Astrocyte (in vitro differentiated cells and primary cell): ENCODE results near the gene RANBP3. TPM values are rescaled to one million over a fixed set of nuclear protein-coding genes. Genes with fewer than 3 reads are reported as not detected.

Experiments
- DNase-seq: peaks from one replicate; pipeline ENCODE4 v3.0.0-alpha.2; 2010; ENCODE audit warnings: low read depth
- FAIRE-seq: peaks from 2 replicates; lab custom pipeline; 2011; peaks lifted over from hg19 to GRCh38; lab: Jason Lieb, UNC
- H2AFZ ChIP-seq: 2 replicates; pipeline ENCODE4 v1.6.0; 2012; ENCODE audit warnings: low read depth, low read length, inconsistent platforms
- H3K27ac ChIP-seq: 2 replicates; pipeline ENCODE4 v1.5.1; 2011; ENCODE audit warnings: low read depth, low read length, inconsistent platforms
- H3K27me3 ChIP-seq: 2 replicates; pipeline ENCODE4 v1.6.0; 2011; ENCODE audit warnings: low read length, inconsistent platforms; ENCODE audit not compliant: insufficient read depth
- H3K36me3 ChIP-seq: 2 replicates; pipeline ENCODE4 v1.5.1; 2011; ENCODE audit warnings: low read length, inconsistent platforms; ENCODE audit not compliant: insufficient read depth
- H3K4me1 ChIP-seq: 2 replicates; pipeline ENCODE4 v1.5.1; 2011; ENCODE audit warnings: low read length, inconsistent platforms; ENCODE audit not compliant: insufficient read depth
- H3K4me2 ChIP-seq: 2 replicates; pipeline ENCODE4 v1.6.0; 2012; ENCODE audit warnings: low read length, inconsistent platforms
- H3K4me3 ChIP-seq: 2 replicates; pipeline ENCODE4 v1.5.1; 2011; ENCODE audit warnings: low read depth, mild to moderate bottlenecking, low read length, inconsistent platforms; ENCODE audit not compliant: insufficient read depth
- H3K79me2 ChIP-seq: 2 replicates; pipeline ENCODE4 v1.6.0; 2012; ENCODE audit warnings: mild to moderate bottlenecking, low read length, inconsistent platforms; ENCODE audit not compliant: insufficient read depth
- H3K9ac ChIP-seq: 2 replicates; pipeline ENCODE4 v1.6.0; 2012; ENCODE audit warnings: mild to moderate bottlenecking, low read length, inconsistent platforms
- H3K9me3 ChIP-seq: 2 replicates; pipeline ENCODE4 v1.5.1; 2012; ENCODE audit warnings: low read depth, mild to moderate bottlenecking, low read length, inconsistent platforms; ENCODE audit not compliant: insufficient read depth
- H4K20me1 ChIP-seq: 2 replicates; pipeline ENCODE4 v1.6.0; 2012; ENCODE audit warnings: low read length, inconsistent platforms; ENCODE audit not compliant: insufficient read depth
- H3K27ac Mint-ChIP-seq: one replicate; pipeline ENCODE4 v1.8.0; 2021; ENCODE audit warnings: mild to moderate bottlenecking, mixed read lengths; ENCODE audit not compliant: unreplicated experiment
- H3K27me3 Mint-ChIP-seq: one replicate; pipeline ENCODE4 v1.8.0; 2021; ENCODE audit warnings: low read depth, mixed read lengths; ENCODE audit not compliant: unreplicated experiment
- H3K36me3 Mint-ChIP-seq: one replicate; pipeline ENCODE4 v1.8.0; 2021; ENCODE audit warnings: low read depth, mixed read lengths; ENCODE audit not compliant: unreplicated experiment
- H3K4me1 Mint-ChIP-seq: one replicate; pipeline ENCODE4 v1.8.0; 2021; ENCODE audit warnings: low read depth, mixed read lengths; ENCODE audit not compliant: unreplicated experiment
- H3K4me3 Mint-ChIP-seq: one replicate; pipeline ENCODE4 v1.8.0; 2021; ENCODE audit warnings: mild to moderate bottlenecking, moderate library complexity, mixed read lengths; ENCODE audit not compliant: unreplicated experiment
- H3K9me3 Mint-ChIP-seq: one replicate; pipeline ENCODE4 v1.8.0; 2021; ENCODE audit warnings: mild to moderate bottlenecking, mixed read lengths; ENCODE audit not compliant: unreplicated experiment
- EZH2 ChIP-seq: IDR thresholded peaks from 2 replicates; pipeline ENCODE4 v1.6.1; 2012; ENCODE audit warnings: mild to moderate bottlenecking, low read length, inconsistent platforms; ENCODE audit not compliant: insufficient read depth
- total RNA-seq: library from RNA; stranded (reverse); gene quantifications from 2 replicates; pipeline ENCODE4 v1.2.1, GENCODE V29; 2021
- TF ChIP-seq, protein P1 (sequence below): IDR thresholded peaks from 2 replicates; pipeline ENCODE4 v1.5.1; 2011; ENCODE audit warnings: low read depth, mild to moderate bottlenecking, inconsistent platforms, low read length, moderate library complexity; ENCODE audit not compliant: insufficient read depth

The RANBP3 gene
- total RNA-seq, 1 donor from 2014 or later: 70.5 TPM

DNA sequence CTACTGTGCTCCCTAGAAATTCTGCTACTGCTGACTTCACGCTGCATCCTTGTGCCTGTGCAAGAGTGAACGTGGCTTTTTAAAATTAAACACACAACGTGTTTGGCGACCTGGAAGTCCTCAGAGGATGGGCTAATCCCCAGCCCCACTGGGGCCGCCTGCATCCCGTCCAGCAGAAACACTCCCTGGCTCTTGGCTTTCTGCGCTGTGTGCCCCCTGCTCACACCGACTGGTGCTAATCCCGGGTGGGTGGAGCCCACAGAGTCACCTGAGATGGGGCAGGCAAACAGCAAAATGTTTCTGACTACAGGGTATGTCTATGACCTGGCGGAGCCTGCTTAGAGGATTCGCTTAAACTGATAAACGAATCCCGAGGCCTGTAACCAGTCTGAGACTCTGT lies 48.8 kb downstream of the RANBP3 start:
- Histone ChIP-seq H3K36me3 (peaks cover 40% of the 10 kb centered on the region), H3K9ac (no peak overlapping the region), H3K79me2 (no peaks in the 10 kb centered on the region), H4K20me1 (peaks cover 18% of the 10 kb centered on the region), H3K9me3 (no peaks in the 10 kb centered on the region), H2AFZ (no peak overlapping the region), H3K4me1 (no peaks in the 10 kb centered on the region), H3K4me2 (no peak overlapping the region), H3K4me3 (no peak overlapping the region), H3K27ac (no peak overlapping the region), H3K27me3 (no peaks in the 10 kb centered on the region)
- H3K27me3 Mint-ChIP-seq: no peaks in the 10 kb centered on the region
- H3K4me3 Mint-ChIP-seq: no peak overlapping the region
- no peaks in the 10 kb centered on the region for H3K9me3 Mint-ChIP-seq
- FAIRE-seq (no peak), DNase-seq (no peak)
- no peaks in the 10 kb centered on the region for H3K4me1 Mint-ChIP-seq
- H3K36me3 Mint-ChIP-seq: peaks cover 7% of the 10 kb centered on the region
- no peak overlapping the region for H3K27ac Mint-ChIP-seq
- TF ChIP-seq, protein P1, sequence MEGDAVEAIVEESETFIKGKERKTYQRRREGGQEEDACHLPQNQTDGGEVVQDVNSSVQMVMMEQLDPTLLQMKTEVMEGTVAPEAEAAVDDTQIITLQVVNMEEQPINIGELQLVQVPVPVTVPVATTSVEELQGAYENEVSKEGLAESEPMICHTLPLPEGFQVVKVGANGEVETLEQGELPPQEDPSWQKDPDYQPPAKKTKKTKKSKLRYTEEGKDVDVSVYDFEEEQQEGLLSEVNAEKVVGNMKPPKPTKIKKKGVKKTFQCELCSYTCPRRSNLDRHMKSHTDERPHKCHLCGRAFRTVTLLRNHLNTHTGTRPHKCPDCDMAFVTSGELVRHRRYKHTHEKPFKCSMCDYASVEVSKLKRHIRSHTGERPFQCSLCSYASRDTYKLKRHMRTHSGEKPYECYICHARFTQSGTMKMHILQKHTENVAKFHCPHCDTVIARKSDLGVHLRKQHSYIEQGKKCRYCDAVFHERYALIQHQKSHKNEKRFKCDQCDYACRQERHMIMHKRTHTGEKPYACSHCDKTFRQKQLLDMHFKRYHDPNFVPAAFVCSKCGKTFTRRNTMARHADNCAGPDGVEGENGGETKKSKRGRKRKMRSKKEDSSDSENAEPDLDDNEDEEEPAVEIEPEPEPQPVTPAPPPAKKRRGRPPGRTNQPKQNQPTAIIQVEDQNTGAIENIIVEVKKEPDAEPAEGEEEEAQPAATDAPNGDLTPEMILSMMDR: no peak
- TF ChIP-seq EZH2: no peak

DNA sequence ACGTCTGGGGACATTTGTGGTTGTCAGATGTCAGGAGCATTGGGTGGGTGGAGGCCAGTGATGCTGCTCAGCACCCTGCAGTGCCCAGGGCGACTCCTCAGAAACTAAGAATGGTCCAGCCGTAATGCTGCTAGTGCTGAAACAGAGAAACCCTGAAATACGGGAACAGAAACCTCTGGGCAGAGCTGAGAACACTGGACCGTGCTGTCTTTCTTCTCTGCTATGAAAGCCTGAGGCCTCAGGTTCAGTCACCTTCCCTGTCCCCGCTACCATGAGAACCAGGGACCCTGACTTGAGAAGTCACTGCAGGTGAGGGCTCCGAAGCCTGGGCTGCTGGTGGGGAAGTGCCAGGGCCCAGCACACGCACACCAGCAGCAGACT lies 50.5 kb downstream of the RANBP3 start:
- Mint-ChIP-seq H3K4me3 (no peak overlapping the region), H3K9me3 (no peaks in the 10 kb centered on the region), H3K4me1 (no peaks in the 10 kb centered on the region), H3K27me3 (no peaks in the 10 kb centered on the region), H3K36me3 (peaks cover 9% of the 10 kb centered on the region), H3K27ac (no peak overlapping the region)
- Histone ChIP-seq H4K20me1 (peaks cover 5% of the 10 kb centered on the region), H3K27me3 (no peaks in the 10 kb centered on the region), H3K4me1 (no peaks in the 10 kb centered on the region), H3K36me3 (peaks cover 39% of the 10 kb centered on the region), H3K4me3 (no peak overlapping the region), H3K4me2 (no peak overlapping the region), H3K9me3 (no peaks in the 10 kb centered on the region), H3K9ac (no peak overlapping the region), H3K79me2 (no peaks in the 10 kb centered on the region), H3K27ac (no peak overlapping the region), H2AFZ (no peak overlapping the region)
- FAIRE-seq: no peak
- TF ChIP-seq, protein P1: no peak
- TF ChIP-seq EZH2: no peak
- no peak for DNase-seq

DNA sequence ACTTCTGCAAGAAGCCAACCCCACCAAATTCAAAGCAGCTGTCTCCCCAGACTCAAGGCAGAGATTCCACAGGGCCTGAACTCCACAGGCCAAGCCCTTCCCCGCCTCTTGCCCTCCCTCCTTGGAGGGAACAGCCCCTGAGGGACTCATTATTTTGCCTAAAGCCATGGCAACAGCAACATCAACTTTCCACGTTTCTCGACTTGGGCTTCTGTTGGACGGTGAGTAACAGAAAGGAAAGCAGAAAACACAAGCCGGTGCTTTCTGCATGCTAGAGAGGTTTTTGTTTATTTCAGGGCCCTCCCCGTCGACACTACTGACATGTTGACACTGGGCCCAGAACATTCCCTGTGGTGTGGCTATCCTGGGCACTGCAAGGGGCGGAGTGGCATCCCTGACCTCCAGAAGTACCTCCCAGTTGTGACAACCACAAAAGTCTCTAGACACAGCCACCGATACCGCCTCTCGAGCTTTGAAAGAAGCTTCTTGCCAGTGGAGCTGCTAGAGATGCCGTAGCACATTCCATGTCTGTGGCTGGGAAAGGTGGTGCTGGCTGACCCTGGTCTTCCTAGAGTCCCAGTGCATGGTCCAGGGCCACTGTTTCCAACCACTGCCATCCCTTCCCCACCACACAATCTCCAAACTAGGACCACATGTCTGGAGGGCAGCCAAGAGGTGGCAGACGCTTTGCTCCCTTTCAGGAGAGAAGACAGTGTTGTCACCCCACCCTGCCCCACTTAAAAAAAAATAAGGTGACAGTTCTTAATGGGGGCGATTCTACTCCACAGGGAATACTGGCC lies 51.1 kb downstream of the RANBP3 start:
- TF ChIP-seq, protein P1: no peak
- no peak for TF ChIP-seq EZH2
- no peaks in the 10 kb centered on the region for H3K9me3 ChIP-seq
- Mint-ChIP-seq H3K27me3 (no peaks in the 10 kb centered on the region), H3K27ac (no peak overlapping the region), H3K4me1 (no peaks in the 10 kb centered on the region), H3K4me3 (no peak overlapping the region), H3K36me3 (peaks cover 11% of the 10 kb centered on the region), H3K9me3 (no peaks in the 10 kb centered on the region)
- no peak overlapping the region for H3K9ac ChIP-seq
- H2AFZ ChIP-seq: no peak overlapping the region
- H4K20me1 ChIP-seq: peaks cover 5% of the 10 kb centered on the region
- H3K4me3 ChIP-seq: no peak overlapping the region
- FAIRE-seq (no peak), DNase-seq (no peak)
- H3K36me3 ChIP-seq: peaks cover 37% of the 10 kb centered on the region
- no peaks in the 10 kb centered on the region for H3K79me2 ChIP-seq
- no peak overlapping the region for H3K4me2 ChIP-seq
- no peaks in the 10 kb centered on the region for H3K27me3 ChIP-seq
- no peaks in the 10 kb centered on the region for H3K4me1 ChIP-seq
- no peak overlapping the region for H3K27ac ChIP-seq
